GM12873 (cell line): ENCODE results near the gene ABCD1.

Experiments
- TF ChIP-seq, protein P1 (sequence below): IDR thresholded peaks from 2 replicates; pipeline ENCODE4 v1.5.1; 2012; ENCODE audit warnings: low read depth, mild to moderate bottlenecking, moderate library complexity, low read length, control low read depth; ENCODE audit not compliant: insufficient read depth; ENCODE audit errors: missing control alignments

ABCD1 gene

DNA sequence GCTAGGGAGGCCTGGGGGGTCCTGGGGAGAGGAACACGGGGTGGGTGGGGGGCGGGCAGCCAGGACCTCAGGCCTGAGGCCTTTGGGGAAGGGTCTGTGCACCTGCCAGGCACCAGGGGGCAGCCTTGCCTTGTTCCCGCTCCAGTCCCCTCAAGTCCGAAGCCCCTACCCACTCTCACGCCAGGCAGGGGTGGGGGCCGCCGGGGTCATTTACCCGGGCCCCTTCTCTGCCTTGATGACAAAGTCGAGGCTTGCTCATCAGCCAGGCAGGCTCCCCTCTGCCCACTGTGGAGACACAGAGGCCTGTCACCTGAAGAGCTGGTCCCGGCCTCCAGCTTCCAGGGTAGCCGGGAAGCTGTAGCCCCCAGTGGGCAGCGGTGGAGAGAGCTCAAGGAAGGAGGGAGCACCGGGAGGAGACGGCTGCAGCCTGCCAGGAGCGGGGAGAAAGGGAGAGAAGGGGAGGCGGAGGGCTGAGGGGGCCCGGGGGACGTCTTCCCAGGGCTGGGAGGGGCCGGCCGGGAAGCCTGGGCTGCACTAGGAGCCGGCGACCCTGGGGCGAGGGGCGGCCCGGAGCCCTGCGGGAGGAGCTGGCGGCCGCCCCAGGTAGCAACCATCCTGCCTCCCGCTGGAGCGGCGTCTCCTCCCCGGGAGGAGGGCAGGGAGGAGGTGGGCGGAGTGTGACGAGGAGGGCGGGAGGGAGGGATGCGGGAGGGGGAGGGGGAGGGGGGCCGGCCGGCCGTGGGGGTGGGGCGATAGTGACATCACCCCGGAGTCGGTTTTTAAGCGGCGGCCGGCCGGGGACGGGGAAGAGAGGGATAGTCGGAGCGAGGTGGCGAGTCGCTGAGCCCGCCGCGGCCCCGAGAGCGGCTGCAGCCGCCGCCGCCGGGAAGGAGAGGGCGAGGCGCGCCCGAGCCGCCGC lies 37.3 kb upstream of the ABCD1 start, which contains the start of gene SLC6A8:
Gene SLC6A8 (plus strand): TSS at position 806 of the 919 bp plus-strand sequence. CDS start 649 bp downstream, outside the sequence.
- TF ChIP-seq, protein P1, sequence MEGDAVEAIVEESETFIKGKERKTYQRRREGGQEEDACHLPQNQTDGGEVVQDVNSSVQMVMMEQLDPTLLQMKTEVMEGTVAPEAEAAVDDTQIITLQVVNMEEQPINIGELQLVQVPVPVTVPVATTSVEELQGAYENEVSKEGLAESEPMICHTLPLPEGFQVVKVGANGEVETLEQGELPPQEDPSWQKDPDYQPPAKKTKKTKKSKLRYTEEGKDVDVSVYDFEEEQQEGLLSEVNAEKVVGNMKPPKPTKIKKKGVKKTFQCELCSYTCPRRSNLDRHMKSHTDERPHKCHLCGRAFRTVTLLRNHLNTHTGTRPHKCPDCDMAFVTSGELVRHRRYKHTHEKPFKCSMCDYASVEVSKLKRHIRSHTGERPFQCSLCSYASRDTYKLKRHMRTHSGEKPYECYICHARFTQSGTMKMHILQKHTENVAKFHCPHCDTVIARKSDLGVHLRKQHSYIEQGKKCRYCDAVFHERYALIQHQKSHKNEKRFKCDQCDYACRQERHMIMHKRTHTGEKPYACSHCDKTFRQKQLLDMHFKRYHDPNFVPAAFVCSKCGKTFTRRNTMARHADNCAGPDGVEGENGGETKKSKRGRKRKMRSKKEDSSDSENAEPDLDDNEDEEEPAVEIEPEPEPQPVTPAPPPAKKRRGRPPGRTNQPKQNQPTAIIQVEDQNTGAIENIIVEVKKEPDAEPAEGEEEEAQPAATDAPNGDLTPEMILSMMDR = peak; percentile 45

DNA sequence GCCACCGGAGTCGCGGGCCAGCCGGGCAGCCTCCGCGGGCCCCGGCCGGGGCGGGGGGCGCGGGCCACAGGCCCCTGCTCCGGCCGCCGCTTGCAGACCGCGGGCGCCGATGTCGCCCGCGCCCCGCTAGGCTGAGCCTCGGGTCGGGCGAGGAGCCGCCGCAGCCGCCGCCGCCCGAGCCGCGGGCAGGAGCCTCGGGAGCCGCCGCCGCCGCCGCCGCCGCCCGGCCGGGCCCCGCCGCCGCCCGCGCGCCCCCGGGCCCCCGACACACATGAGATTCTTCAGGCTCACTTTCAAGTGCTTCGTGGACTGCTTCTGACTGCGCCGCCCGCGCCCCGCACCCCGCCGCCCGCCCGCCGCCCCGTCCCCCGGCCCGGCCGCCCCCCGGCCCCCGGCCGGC lies 36.6 kb upstream of the ABCD1 start:
- TF ChIP-seq, protein P1 = no peak

DNA sequence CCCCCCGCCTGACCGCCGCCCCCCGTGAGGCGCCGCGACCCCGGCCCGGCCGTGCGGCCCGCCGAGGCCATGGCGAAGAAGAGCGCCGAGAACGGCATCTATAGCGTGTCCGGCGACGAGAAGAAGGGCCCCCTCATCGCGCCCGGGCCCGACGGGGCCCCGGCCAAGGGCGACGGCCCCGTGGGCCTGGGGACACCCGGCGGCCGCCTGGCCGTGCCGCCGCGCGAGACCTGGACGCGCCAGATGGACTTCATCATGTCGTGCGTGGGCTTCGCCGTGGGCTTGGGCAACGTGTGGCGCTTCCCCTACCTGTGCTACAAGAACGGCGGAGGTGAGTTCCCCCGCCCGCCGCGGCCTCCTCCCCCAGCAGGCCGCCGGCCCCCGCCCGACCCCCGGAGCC lies 36.1 kb upstream of the ABCD1 start:
- TF ChIP-seq, protein P1 = no peak

DNA sequence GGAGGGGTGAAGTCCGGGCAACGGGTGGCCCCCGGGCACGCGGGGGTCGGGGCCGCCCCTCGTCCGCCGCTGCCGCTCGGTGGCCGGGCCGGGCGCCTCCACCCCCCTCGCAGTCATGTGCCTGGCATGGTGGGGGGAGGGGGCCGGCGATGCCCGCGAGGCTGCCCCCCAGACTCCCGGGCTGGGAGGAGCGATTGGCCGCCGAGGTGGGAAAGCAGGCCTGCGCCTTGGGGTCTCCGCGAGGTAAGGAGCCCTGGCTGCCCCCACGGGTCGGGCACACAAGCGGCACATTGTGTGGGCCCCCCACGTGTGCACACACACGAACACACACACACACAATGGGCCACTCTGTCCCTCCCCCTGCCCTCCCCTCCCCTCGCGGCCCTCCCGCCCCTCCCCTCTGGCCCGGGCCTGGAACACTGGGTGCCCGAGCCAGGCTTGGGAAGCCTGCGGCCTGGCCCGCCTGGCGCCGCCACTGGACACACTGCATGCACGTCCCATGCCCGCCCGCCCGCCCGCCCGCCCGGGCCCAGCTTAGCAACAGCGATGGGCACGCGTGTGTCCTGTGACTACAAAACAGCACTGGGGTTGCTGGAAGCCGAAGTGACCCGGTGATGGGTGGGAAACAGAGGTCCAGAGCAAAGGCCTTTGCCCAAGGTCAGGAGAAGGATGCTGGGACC lies 35.6 kb upstream of the ABCD1 start:
- TF ChIP-seq, protein P1 = no peak

DNA sequence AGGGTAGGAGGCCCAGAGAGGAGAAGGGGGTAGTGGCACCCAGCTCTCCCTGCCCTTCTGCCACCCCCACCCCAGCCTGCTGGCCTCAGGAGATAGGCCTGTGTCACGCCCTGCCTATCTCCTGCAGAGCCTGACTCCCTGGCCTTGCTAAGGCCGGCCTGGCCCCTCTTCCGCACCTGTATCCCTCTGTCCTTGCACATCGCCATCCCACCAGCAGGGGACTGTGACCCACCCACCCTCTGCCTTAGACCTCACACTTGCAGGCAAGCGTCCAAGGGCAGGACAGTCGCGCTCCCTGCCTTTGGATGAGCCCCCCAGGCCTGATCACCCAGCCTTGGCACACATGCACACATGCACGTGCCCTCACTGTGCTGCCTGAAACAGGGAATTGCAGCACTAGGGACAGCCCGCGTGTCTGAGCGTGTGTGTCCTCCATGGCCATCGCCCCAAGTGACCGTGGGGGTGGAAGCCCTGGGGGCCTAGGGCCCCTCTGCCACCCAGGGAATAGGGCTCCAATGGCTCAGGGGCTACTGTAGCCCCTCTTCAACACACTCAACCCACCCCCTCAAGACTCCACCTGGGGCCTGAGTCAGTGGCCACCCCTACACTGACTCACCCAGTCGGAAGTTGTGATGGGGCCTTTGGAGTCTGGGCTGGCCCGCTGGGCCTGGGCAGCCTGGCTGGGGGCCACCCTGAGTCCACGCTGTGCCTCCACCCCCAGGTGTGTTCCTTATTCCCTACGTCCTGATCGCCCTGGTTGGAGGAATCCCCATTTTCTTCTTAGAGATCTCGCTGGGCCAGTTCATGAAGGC lies 34.8 kb upstream of the ABCD1 start:
- TF ChIP-seq, protein P1 = no peak

DNA sequence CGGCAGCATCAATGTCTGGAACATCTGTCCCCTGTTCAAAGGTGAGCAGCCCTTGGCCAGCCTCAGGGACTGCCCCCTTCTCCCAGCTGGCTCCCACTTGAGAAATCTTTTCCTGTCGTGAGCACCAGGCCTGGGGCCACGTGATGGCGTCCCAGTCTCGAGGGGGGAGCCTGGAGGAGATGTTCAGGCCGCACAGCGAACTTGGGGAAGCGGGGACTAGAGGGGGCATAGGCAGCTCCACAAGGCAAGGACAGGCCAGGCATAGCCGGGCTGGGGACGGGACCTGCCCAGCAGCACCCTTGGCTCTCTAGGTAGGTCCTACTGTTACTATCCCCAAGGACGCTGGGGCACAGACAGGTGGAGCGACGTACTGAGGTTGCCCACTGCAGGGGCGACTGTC lies 34.2 kb upstream of the ABCD1 start:
- TF ChIP-seq, protein P1 = no peak
